ENCODE results near the gene NUBP1.
A peak's percentile ranks its signal among the peaks of the same experiment; 100 is the strongest.

The NUBP1 gene
- long read RNA-seq, transcript NUBP1-201 (11 exons, 1,228 nt) = major isoform, 29 of 34 reads
- long read RNA-seq, partial matches to known transcripts = 1 of 34 reads
- long read RNA-seq, other reads (novel, unspliced or antisense) = 4 of 34 reads

- H3K27me3 ChIP-seq (ENCODE audit: insufficient read depth, poor library complexity, severe bottlenecking) = no peaks in the 10 kb centered on the region
- TF ChIP-seq, protein P1, sequence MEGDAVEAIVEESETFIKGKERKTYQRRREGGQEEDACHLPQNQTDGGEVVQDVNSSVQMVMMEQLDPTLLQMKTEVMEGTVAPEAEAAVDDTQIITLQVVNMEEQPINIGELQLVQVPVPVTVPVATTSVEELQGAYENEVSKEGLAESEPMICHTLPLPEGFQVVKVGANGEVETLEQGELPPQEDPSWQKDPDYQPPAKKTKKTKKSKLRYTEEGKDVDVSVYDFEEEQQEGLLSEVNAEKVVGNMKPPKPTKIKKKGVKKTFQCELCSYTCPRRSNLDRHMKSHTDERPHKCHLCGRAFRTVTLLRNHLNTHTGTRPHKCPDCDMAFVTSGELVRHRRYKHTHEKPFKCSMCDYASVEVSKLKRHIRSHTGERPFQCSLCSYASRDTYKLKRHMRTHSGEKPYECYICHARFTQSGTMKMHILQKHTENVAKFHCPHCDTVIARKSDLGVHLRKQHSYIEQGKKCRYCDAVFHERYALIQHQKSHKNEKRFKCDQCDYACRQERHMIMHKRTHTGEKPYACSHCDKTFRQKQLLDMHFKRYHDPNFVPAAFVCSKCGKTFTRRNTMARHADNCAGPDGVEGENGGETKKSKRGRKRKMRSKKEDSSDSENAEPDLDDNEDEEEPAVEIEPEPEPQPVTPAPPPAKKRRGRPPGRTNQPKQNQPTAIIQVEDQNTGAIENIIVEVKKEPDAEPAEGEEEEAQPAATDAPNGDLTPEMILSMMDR (IDR thresholded peaks at IDR 0.05; ENCODE audit: insufficient read depth, low read length) = no peak
- TF ChIP-seq POLR2AphosphoS5 (IDR thresholded peaks at IDR 0.05; ENCODE audit: low read depth) (peak; percentile 91), SPI1 (IDR thresholded peaks at IDR 0.05; ENCODE audit: borderline replicate concordance, low read depth) (no peak), GABPA (IDR thresholded peaks at IDR 0.05; ENCODE audit: low read depth) (peak; percentile 78)
- TF ChIP-seq, protein P2, sequence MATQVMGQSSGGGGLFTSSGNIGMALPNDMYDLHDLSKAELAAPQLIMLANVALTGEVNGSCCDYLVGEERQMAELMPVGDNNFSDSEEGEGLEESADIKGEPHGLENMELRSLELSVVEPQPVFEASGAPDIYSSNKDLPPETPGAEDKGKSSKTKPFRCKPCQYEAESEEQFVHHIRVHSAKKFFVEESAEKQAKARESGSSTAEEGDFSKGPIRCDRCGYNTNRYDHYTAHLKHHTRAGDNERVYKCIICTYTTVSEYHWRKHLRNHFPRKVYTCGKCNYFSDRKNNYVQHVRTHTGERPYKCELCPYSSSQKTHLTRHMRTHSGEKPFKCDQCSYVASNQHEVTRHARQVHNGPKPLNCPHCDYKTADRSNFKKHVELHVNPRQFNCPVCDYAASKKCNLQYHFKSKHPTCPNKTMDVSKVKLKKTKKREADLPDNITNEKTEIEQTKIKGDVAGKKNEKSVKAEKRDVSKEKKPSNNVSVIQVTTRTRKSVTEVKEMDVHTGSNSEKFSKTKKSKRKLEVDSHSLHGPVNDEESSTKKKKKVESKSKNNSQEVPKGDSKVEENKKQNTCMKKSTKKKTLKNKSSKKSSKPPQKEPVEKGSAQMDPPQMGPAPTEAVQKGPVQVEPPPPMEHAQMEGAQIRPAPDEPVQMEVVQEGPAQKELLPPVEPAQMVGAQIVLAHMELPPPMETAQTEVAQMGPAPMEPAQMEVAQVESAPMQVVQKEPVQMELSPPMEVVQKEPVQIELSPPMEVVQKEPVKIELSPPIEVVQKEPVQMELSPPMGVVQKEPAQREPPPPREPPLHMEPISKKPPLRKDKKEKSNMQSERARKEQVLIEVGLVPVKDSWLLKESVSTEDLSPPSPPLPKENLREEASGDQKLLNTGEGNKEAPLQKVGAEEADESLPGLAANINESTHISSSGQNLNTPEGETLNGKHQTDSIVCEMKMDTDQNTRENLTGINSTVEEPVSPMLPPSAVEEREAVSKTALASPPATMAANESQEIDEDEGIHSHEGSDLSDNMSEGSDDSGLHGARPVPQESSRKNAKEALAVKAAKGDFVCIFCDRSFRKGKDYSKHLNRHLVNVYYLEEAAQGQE (IDR thresholded peaks at IDR 0.05; ENCODE audit: insufficient replicate concordance, low read depth) = peak; percentile 35
- H3K4me3 ChIP-seq (replicated peaks; ENCODE audit: insufficient read depth, low read length) = peak within 1 kb of the TSS; percentile 60
- H3K27ac ChIP-seq (replicated peaks) = peak within 1 kb of the TSS; percentile 99
- peak; percentile 94 to 99 for DNase-seq (ENCODE audit: low read depth in 1 of 2, low spot score in 1 of 2)
Observed at GRCh38 chr16:10743610-10744369, at the start of gene NUBP1. Gene NUBP1 (plus strand): TSS chr16:10743842. CDS start chr16:10743864, 22 bp downstream.

DNA sequence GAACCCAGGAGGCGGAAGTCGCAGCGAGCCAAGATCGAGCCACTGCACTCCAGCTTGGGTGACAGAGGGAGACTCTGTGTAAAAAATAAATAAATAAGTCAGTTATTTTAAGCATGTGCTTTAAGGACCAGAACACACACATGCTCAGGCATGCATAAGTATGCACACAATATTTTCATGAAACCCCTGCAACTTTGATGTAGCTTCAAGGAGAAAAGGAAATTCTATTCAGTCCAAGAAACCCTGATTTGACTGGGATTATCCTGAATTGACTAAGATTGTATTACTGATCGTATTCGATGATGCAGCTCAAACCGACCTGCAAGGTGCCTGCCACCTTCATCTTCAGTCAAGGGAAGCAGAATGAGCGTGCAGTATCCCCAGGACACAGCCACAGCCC is 49.8 kb upstream of the NUBP1 start:
- Histone ChIP-seq H3K27ac (replicated peaks) (no peak overlapping the region), H3K27me3 (ENCODE audit: insufficient read depth, poor library complexity, severe bottlenecking) (no peaks in the 10 kb centered on the region), H3K4me3 (replicated peaks; ENCODE audit: insufficient read depth, low read length) (no peak overlapping the region)
- DNase-seq (ENCODE audit: low read depth in 1 of 2, low spot score in 1 of 2) = no peak
- TF ChIP-seq SPI1 (IDR thresholded peaks at IDR 0.05; ENCODE audit: borderline replicate concordance, low read depth) = no peak
- TF ChIP-seq, protein P2 (IDR thresholded peaks at IDR 0.05; ENCODE audit: insufficient replicate concordance, low read depth) = no peak
- no peak for TF ChIP-seq POLR2AphosphoS5 (IDR thresholded peaks at IDR 0.05; ENCODE audit: low read depth)
- TF ChIP-seq, protein P1 (IDR thresholded peaks at IDR 0.05; ENCODE audit: insufficient read depth, low read length) = no peak
- no peak for TF ChIP-seq GABPA (IDR thresholded peaks at IDR 0.05; ENCODE audit: low read depth)

- TF ChIP-seq, protein P2 (IDR thresholded peaks at IDR 0.05; ENCODE audit: insufficient replicate concordance, low read depth) = no peak
- TF ChIP-seq SPI1 (IDR thresholded peaks at IDR 0.05; ENCODE audit: borderline replicate concordance, low read depth) = no peak
- TF ChIP-seq, protein P1 (IDR thresholded peaks at IDR 0.05; ENCODE audit: insufficient read depth, low read length) = no peak
- no peak for TF ChIP-seq GABPA (IDR thresholded peaks at IDR 0.05; ENCODE audit: low read depth)
- no peak for TF ChIP-seq POLR2AphosphoS5 (IDR thresholded peaks at IDR 0.05; ENCODE audit: low read depth)
- H3K27ac ChIP-seq (replicated peaks) = no peak overlapping the region
- DNase-seq (ENCODE audit: low read depth in 1 of 2, low spot score in 1 of 2) = no peak
- H3K4me3 ChIP-seq (replicated peaks; ENCODE audit: insufficient read depth, low read length) = no peak overlapping the region
- no peaks in the 10 kb centered on the region for H3K27me3 ChIP-seq (ENCODE audit: insufficient read depth, poor library complexity, severe bottlenecking)
Observed at GRCh38 chr16:10694306-10694705, 49.3 kb upstream of the NUBP1 start.
